Karpas-422 (cell line): ENCODE measurements around the gene SLC26A9. TPM values are rescaled to one million over a fixed set of nuclear protein-coding genes. Genes with fewer than 3 reads are reported as not detected.
"Not testable (repeated sequence)": the region's sequence is repeated elsewhere in the genome, so short reads cannot be mapped to it uniquely, and the experiment has no call there.

Experiments used
- DNase-seq: peaks from one replicate; pipeline ENCODE4 v3.0.0-alpha.2; 2015
- H2AFZ ChIP-seq: fragments of 200-600 bp; sonication (generic); 2 replicates; pipeline ENCODE4 v1.6.1; 2014; ENCODE audit warnings: antibody characterized with exemption, low read length, mixed read lengths
- H3K27ac ChIP-seq: fragments of 200-600 bp; sonication (generic); 2 replicates; pipeline ENCODE4 v1.5.1; 2014; ENCODE audit warnings: mild to moderate bottlenecking, low read length, moderate library complexity
- H3K27me3 ChIP-seq: fragments of 200-600 bp; sonication (generic); 2 replicates; pipeline ENCODE4 v1.6.1; 2014; ENCODE audit warnings: low read length, mixed read lengths
- H3K36me3 ChIP-seq: fragments of 200-600 bp; sonication (generic); 2 replicates; pipeline ENCODE4 v1.6.1; 2014; ENCODE audit warnings: low read length, mixed read lengths; ENCODE audit not compliant: insufficient read depth
- H3K4me1 ChIP-seq: fragments of 200-600 bp; sonication (generic); 2 replicates; pipeline ENCODE4 v1.6.1; 2014; ENCODE audit warnings: mild to moderate bottlenecking, low read length, mixed read lengths
- H3K4me2 ChIP-seq: fragments of 200-600 bp; sonication (generic); 2 replicates; pipeline ENCODE4 v1.6.1; 2014; ENCODE audit warnings: low read length, low read depth, mild to moderate bottlenecking; ENCODE audit not compliant: poor library complexity, severe bottlenecking
- H3K4me3 ChIP-seq: fragments of 200-600 bp; sonication (generic); 2 replicates; pipeline ENCODE4 v1.5.1; 2014; ENCODE audit warnings: mild to moderate bottlenecking, antibody characterized with exemption, low read length, mixed read lengths
- H3K79me2 ChIP-seq: fragments of 200-600 bp; sonication (generic); 2 replicates; pipeline ENCODE4 v1.6.1; 2014; ENCODE audit warnings: mild to moderate bottlenecking, low read length, mixed read lengths
- H3K9ac ChIP-seq: fragments of 200-600 bp; sonication (generic); 2 replicates; pipeline ENCODE4 v1.6.0; 2014; ENCODE audit warnings: low read length
- H3K9me2 ChIP-seq: fragments of 200-600 bp; sonication (generic), shearing (Covaris generic); replicated peaks from 2 replicates; pipeline ENCODE4 v1.6.0; 2014; ENCODE audit warnings: mild to moderate bottlenecking, low read length, moderate library complexity; ENCODE audit not compliant: insufficient read depth
- H3K9me3 ChIP-seq: fragments of 300-700, 200-600 bp; sonication (generic); 2 replicates; pipeline ENCODE4 v1.6.1; 2014; ENCODE audit warnings: low read length, mixed read lengths
- H4K20me1 ChIP-seq: fragments of 200-600 bp; sonication (generic); 2 replicates; pipeline ENCODE4 v1.6.1; 2014; ENCODE audit warnings: mild to moderate bottlenecking, antibody characterized with exemption, low read length, low read depth; ENCODE audit not compliant: insufficient read depth
- total RNA-seq: library from RNA; depleted of rRNA; stranded (reverse); fragments of >200 nt; shearing (Covaris generic); gene quantifications from 2 replicates; pipeline ENCODE4 v1.2.3, GENCODE V29; 2014; ENCODE audit warnings: low replicate concordance; rRNA removed

The SLC26A9 gene
- total RNA-seq, 1 experiment from 2014 or later, result not detected

DNA sequence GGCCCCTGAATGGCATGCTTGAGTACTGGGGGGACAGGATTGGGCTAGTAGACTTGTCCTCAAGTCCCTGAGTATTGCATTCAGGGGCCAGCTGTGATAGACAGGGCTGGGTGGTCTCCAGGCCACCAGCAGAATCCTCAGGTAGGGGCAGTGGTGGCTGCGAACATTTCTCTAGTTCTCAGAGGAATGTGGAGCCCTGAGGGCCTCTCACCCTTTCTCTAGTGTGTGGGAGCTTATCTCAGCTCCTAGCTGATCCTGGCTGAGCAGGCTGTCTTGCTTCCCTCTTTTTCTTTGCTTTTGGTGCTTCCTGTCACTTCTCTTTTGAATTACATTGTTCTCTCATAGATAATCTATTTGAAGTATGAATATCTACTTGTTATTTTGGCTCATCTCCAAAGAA lies 63.3 kb downstream of the SLC26A9 start:
- Histone ChIP-seq H3K4me1 (no peaks in the 10 kb centered on the region), H3K9ac (no peak overlapping the region), H3K79me2 (no peaks in the 10 kb centered on the region), H3K36me3 (no peaks in the 10 kb centered on the region), H3K27me3 (no peaks in the 10 kb centered on the region), H4K20me1 (no peaks in the 10 kb centered on the region), H3K27ac (no peak overlapping the region), H3K4me2 (no peak overlapping the region), H3K4me3 (no peak overlapping the region), H3K9me3 (no peaks in the 10 kb centered on the region), H2AFZ (no peak overlapping the region), H3K9me2 (no peaks in the 10 kb centered on the region; the same call in 1 of the 2 replicates)
- no peak for DNase-seq

DNA sequence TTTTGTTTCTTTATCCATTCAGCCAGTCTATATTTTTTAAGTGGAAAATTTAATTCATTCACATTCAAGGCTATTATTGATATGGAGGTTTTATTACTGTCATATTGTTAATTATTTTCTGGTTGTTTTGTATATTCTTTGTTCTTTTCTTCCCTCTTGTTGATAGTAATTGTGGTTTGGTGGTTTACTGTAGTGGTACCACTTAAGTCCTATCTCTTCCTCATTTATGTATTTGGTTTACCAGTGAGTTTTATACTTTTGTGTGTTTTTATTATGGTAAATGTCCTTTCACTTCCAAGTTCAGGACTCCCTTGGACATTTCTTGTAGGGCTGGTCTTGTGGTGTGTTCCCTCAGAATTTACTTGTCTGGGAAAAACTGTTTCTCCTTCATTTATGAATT lies 65.2 kb downstream of the SLC26A9 start:
- Histone ChIP-seq H3K9me2 (no peaks in the 10 kb centered on the region; the same call in 1 of the 2 replicates), H3K4me3 (no peak overlapping the region), H3K79me2 (no peaks in the 10 kb centered on the region), H3K36me3 (no peaks in the 10 kb centered on the region), H4K20me1 (no peaks in the 10 kb centered on the region), H2AFZ (no peak overlapping the region), H3K4me1 (no peaks in the 10 kb centered on the region), H3K9me3 (no peaks in the 10 kb centered on the region), H3K27ac (no peak overlapping the region), H3K9ac (no peak overlapping the region), H3K4me2 (no peak overlapping the region), H3K27me3 (no peaks in the 10 kb centered on the region)
- no peak for DNase-seq

DNA sequence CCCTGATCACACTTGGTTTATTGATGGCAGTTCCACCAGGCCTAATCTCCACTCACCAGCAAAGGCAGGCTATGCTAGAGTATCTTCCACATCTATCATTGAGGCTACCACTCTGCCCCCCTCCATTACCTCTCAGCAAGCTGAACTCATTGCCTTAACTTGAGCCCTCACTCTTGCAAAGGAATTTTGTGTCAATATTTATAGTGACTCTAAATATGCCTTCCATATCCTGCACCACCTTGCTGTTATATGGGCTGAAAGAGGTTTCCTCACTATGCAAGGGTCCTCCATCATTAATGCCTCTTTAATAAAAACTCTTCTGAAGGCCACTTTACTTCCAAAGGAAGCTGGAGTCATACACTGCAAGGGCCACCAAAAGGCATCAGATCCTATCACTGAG lies 70.1 kb downstream of the SLC26A9 start:
- not testable (repeated sequence) for H3K27ac ChIP-seq, H3K9me2 ChIP-seq, H3K36me3 ChIP-seq, H3K4me1 ChIP-seq, H2AFZ ChIP-seq, H4K20me1 ChIP-seq, H3K4me3 ChIP-seq, DNase-seq, H3K9me3 ChIP-seq, H3K27me3 ChIP-seq, H3K79me2 ChIP-seq, H3K4me2 ChIP-seq, H3K9ac ChIP-seq

DNA sequence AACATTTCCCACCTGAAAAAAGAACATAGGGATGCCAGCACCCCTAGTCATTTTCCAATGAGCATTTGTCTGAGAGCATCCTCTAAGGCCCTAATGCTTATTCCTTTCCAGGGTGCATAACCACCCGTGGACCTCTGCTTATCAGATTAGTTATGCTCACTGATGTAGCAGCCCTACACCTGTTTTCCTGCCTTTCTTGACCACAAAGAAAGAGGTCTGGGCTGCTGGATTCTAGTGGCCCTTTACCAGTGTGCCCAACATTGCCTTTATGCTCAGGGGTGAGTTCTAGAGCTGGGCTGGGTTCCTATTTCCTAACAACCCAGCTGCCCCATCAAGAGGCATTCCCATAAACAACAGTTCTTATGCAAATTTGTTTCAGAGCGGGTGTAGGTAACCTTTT lies 73.0 kb downstream of the SLC26A9 start:
- DNase-seq, result no peak
- no peaks in the 10 kb centered on the region for H4K20me1 ChIP-seq
- no peaks in the 10 kb centered on the region for H3K79me2 ChIP-seq
- H2AFZ ChIP-seq, result no peak overlapping the region
- no peak overlapping the region for H3K4me2 ChIP-seq
- H3K36me3 ChIP-seq, result no peaks in the 10 kb centered on the region
- H3K27me3 ChIP-seq, result no peaks in the 10 kb centered on the region
- no peak overlapping the region for H3K4me3 ChIP-seq
- no peaks in the 10 kb centered on the region for H3K9me2 ChIP-seq
- H3K9me3 ChIP-seq, result no peaks in the 10 kb centered on the region
- H3K27ac ChIP-seq, result no peak overlapping the region
- no peaks in the 10 kb centered on the region for H3K4me1 ChIP-seq
- no peak overlapping the region for H3K9ac ChIP-seq

Other genes starting within 250 kb of the SLC26A9 start
- 36.4 and 56.9 TPM in 2 replicates for gene NUCKS1, start 193.3 kb downstream of the SLC26A9 start, total RNA-seq
- gene RAB29, start 168.0 kb downstream of the SLC26A9 start, total RNA-seq, result 3.1 and 3.6 TPM in 2 replicates
- 5.1 and 8.7 TPM in 2 replicates for gene SLC41A1, start 130.3 kb downstream of the SLC26A9 start, total RNA-seq
- gene PM20D1, start 93.3 kb downstream of the SLC26A9 start, total RNA-seq, result 0.11 TPM in 1 of 2 replicates, not detected in the other
- not detected in 2 replicates for gene RAB7B, start 59.9 kb upstream of the SLC26A9 start, total RNA-seq
- gene CTSE, start 80.4 kb upstream of the SLC26A9 start, total RNA-seq, result not detected in 2 replicates
- not detected in 2 replicates for gene RHEX, start 109.7 kb upstream of the SLC26A9 start, total RNA-seq
- not detected in 2 replicates for gene AVPR1B, start 173.9 kb upstream of the SLC26A9 start, total RNA-seq